GM18868 (cell line): Measurements from ENCODE around the gene NFIA.

ENCODE experiments used
- ATAC-seq: cut with Tn5 transposase; IDR thresholded peaks from one replicate; pipeline ENCODE4 v1.9.1; 2021; ENCODE audit warnings: mild to moderate bottlenecking, moderate library complexity; ENCODE audit not compliant: unreplicated experiment

Gene NFIA

GRCh38 chr1:61419196-61419595, 336.8 kb downstream of the NFIA start:
- ATAC-seq: no peak

GRCh38 chr1:61419657-61420056, 337.3 kb downstream of the NFIA start:
- ATAC-seq: no peak

DNA sequence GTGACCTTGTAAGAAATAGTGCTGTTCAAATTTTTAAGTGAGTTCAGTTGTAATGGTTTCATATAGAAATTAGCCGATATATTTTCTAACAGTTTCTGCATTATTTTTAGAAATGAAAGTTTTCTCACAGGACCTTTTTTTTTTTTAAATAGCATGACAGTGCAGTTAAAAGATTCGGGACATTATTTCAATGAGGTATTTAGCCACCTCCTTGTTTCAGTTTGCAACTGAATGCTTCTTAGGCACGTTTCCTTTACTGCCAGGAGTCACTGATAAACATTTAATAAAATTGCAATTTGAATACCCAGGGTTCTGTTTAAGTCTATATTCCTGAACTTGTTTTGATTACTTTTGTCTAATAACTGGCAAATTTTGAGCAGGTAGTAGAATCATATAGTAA, 337.9 kb downstream of the NFIA start:
- no peak for ATAC-seq

GRCh38 chr1:61420909-61421835, 338.8 kb downstream of the NFIA start:
- no peak for ATAC-seq

DNA sequence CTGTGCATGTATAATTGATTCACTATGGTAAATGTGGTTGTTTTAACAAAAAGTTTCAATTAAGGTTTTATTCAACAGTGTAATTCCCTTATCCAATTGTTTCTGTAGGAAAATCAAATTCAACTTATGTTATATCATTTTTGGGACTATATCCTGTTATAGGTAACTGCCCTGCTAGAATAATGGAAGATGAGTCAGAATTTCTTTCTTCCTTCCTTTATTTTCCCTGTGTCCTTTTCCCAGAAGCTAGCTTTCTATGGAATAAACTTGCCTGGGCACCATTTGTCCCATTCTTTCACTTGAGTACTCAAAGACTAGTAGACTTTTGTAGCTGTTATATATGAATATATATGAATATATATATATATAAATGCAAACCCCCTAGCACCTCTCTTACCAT, 341.3 kb downstream of the NFIA start:
- ATAC-seq: no peak

- no peak for ATAC-seq
Observed at GRCh38 chr1:61424382-61424781, 342.0 kb downstream of the NFIA start.

DNA sequence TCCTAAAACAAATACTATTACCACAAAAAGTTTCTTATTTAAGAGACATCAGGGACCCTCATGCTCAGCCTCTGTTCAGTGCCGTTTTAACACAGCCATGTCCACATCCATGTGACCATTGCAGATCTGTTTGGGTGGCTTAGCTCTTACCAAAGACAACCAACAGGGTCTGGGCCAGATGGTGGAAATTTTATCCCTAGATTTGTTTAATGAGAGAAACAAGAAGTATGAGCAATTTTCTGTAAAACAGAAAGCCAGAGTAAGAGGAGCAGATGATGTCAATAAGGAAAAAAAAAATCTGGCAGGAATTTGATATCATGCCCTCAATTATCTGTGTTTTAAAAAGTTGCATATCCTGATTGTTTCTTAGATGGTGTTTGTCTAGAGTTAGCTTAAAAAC, 342.7 kb downstream of the NFIA start:
- no peak for ATAC-seq

- ATAC-seq: no peak
Observed at GRCh38 chr1:61426254-61426653, 343.9 kb downstream of the NFIA start.

DNA sequence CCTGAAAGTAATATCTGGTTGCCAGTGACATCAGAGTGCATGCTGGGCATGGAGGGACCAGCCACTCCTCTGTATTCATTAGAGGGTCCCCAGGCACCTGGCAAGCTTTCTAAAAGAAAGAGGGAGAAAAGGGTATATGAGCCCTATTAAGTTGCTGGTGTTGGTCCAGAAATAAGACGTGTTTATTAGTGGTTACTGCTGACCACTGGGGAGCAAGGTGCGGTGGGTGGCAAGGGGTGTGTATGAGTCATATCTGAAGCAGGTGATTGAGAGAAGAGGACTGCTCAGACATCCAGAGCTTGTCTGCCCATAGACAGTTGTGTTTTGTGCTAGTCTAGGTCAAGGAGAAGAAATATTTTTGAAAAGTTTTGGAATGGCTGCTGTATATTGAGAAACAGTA, 344.5 kb downstream of the NFIA start:
- no peak for ATAC-seq

- ATAC-seq: no peak
Observed at GRCh38 chr1:61427510-61427909, 345.1 kb downstream of the NFIA start.

GRCh38 chr1:61428146-61428545, 345.8 kb downstream of the NFIA start:
- ATAC-seq: no peak

- no peak for ATAC-seq
Observed at GRCh38 chr1:61432616-61433388, 350.4 kb downstream of the NFIA start.

DNA sequence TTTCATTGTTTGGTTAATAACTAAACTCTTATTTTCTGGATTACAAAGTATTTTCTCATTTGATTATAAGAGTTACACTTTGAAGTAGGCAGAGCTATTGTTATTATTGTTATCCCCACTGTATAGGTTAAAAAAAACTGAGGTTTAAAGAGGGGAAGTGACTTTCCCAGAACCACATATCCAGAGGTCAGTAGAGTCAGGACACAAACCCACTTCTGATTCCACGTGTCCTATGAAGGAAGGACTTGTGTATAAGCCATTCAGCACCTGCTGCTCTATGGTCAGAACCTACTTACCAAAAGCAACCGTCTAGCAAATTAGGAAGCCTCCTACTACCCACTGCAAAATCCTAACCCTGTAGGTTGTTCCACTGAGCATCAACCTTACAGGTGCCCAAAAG, 351.3 kb downstream of the NFIA start:
- ATAC-seq: no peak

DNA sequence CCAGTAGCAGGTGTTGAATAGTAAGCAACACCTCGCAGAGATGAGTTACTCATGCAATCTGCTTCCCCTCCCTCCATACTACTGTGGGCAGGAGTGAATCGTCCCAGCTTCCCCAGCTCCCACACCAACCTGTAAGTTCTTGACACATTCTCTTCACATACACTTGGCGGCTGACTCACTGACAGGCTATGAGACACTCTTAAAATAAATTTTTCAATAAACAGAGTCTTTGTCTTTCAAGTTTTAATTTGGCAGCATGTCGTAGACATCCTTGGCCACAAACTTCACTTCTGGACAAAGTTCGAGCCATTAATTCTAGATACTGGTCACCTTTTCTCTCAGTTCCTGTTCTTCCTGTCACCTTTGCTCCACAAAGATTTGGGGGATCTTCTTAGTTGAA, 351.9 kb downstream of the NFIA start:
- ATAC-seq: no peak

- no peak for ATAC-seq
Observed at GRCh38 chr1:61435226-61435625, 352.9 kb downstream of the NFIA start.

GRCh38 chr1:61436016-61436415, 353.7 kb downstream of the NFIA start:
- ATAC-seq: peak; percentile 45

GRCh38 chr1:61436491-61437120, 354.2 kb downstream of the NFIA start:
- ATAC-seq: no peak

- ATAC-seq: no peak
Observed at GRCh38 chr1:61439234-61439633, 356.9 kb downstream of the NFIA start.

DNA sequence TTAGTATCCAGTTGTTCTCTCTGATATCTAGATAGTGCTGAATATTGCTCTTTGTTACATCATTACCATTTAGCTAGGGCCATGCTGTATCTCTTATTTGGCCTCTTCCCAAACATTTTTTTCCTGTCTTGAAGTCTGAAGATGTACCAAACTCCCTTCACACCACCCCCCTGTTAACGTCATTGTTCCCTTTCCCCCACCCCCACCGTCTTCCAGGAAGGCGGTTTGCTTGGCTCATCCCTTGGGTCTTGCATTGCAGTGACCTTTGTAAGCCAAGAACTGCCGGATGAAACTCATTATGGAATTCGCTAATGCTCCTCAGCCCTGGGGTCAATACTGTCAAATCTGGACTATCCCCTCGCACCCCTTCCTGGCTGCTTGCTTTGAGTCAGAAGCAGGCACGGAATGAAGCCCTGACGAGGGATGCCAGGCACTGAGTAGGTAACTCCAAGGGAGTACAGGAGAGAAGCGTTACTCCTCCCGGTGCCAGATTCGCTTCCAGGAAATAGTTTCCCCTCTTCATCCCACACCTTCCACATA, 359.4 kb downstream of the NFIA start:
- ATAC-seq: no peak

GRCh38 chr1:61442544-61442943, 360.2 kb downstream of the NFIA start:
- ATAC-seq: no peak

- ATAC-seq: no peak
Observed at GRCh38 chr1:61444288-61444687, 361.9 kb downstream of the NFIA start.
